Activated CD4-positive, alpha-beta T cell treated with anti-CD3 and anti-CD28 coated beads, Interleukin-2, amount 10 ng/mL, durations not matched to agents 7 days and 5 days (primary cell): ENCODE measurements around the gene FOXP3. TPM values are rescaled to one million over a fixed set of nuclear protein-coding genes. Genes with fewer than 3 reads are reported as not detected.

ENCODE experiments used
- CTCF ChIA-PET: fragments of 350-600 bp; sonication (Branson Sonifier 250); formaldehyde crosslinking; loops from one replicate; lab custom pipeline; 2021; ENCODE audit warnings: antibody characterized with exemption; lab: Charles Lee
- POLR2A ChIA-PET: fragments of 350-600 bp; sonication (Branson Sonifier 250); formaldehyde crosslinking; loops from one replicate; lab custom pipeline; 2021; ENCODE audit warnings: antibody characterized with exemption; lab: Charles Lee
- DNase-seq: peaks from one replicate; pipeline ENCODE4 v3.0.0-alpha.2; 2020
- H3K27ac Mint-ChIP-seq: one replicate; pipeline ENCODE4 v1.8.0; 2021; ENCODE audit warnings: mild to moderate bottlenecking, moderate library complexity, mixed read lengths
- H3K27me3 Mint-ChIP-seq: one replicate; pipeline ENCODE4 v1.8.0; 2021; ENCODE audit warnings: mixed read lengths
- H3K36me3 Mint-ChIP-seq: one replicate; pipeline ENCODE4 v1.8.0; 2021; ENCODE audit warnings: low read depth, mixed read lengths
- H3K4me1 Mint-ChIP-seq: one replicate; pipeline ENCODE4 v1.8.0; 2021; ENCODE audit warnings: mixed read lengths
- H3K4me3 Mint-ChIP-seq: one replicate; pipeline ENCODE4 v1.8.0; 2021; ENCODE audit warnings: mild to moderate bottlenecking, moderate library complexity, mixed read lengths
- H3K9me3 Mint-ChIP-seq: one replicate; pipeline ENCODE4 v1.8.0; 2021; ENCODE audit warnings: mixed read lengths
- total RNA-seq, 2 experiments: library from RNA; stranded (reverse); gene quantifications; one replicate each; pipeline ENCODE4 v1.2.3, GENCODE V29; 2021

The FOXP3 gene
- total RNA-seq, 2 experiments from 2014 or later, result 12.8 to 13.0 TPM

GRCh38 chrX:49204709-49205108 lies 59.8 kb downstream of the FOXP3 start:
- no peak for DNase-seq

GRCh38 chrX:49204017-49204416 lies 60.5 kb downstream of the FOXP3 start:
- DNase-seq, result no peak
- H3K27ac Mint-ChIP-seq, result no peak overlapping the region
- H3K27me3 Mint-ChIP-seq, result no peaks in the 10 kb centered on the region
- H3K36me3 Mint-ChIP-seq, result no peaks in the 10 kb centered on the region
- peaks cover 5% of the 10 kb centered on the region for H3K4me1 Mint-ChIP-seq
- POLR2A ChIA-PET, result no interaction called here
- H3K4me3 Mint-ChIP-seq, result no peak overlapping the region
- H3K9me3 Mint-ChIP-seq, result no peaks in the 10 kb centered on the region
- CTCF ChIA-PET, result no interaction called here

More at GRCh38 chrX:49204709-49205108, 59.8 kb downstream of the FOXP3 start:
- H3K36me3 Mint-ChIP-seq, result no peaks in the 10 kb centered on the region
- POLR2A ChIA-PET, result no interaction called here
- no peaks in the 10 kb centered on the region for H3K9me3 Mint-ChIP-seq
- no peak overlapping the region for H3K27ac Mint-ChIP-seq
- CTCF ChIA-PET, result interaction anchor here (1.4 kb wide), 1 partner anchor 24 kb away, joined by 4 read pairs; no protein-coding TSS in a partner anchor
- H3K4me3 Mint-ChIP-seq, result no peak overlapping the region
- H3K4me1 Mint-ChIP-seq, result peaks cover 4% of the 10 kb centered on the region
- H3K27me3 Mint-ChIP-seq, result no peaks in the 10 kb centered on the region

- CTCF ChIA-PET, result no interaction called here
- no peak for DNase-seq
These were observed 61.0 kb downstream of the FOXP3 start for GRCh38 chrX:49203536-49203935.

GRCh38 chrX:49202022-49202421 lies 62.5 kb downstream of the FOXP3 start:
- H3K27ac Mint-ChIP-seq, result no peak overlapping the region
- H3K9me3 Mint-ChIP-seq, result no peaks in the 10 kb centered on the region
- POLR2A ChIA-PET, result no interaction called here

More at GRCh38 chrX:49203536-49203935, 61.0 kb downstream of the FOXP3 start:
- H3K4me1 Mint-ChIP-seq, result peaks cover 10% of the 10 kb centered on the region
- no peak overlapping the region for H3K27ac Mint-ChIP-seq
- H3K27me3 Mint-ChIP-seq, result no peaks in the 10 kb centered on the region
- H3K36me3 Mint-ChIP-seq, result no peaks in the 10 kb centered on the region
- H3K4me3 Mint-ChIP-seq, result no peak overlapping the region
- POLR2A ChIA-PET, result no interaction called here
- no peaks in the 10 kb centered on the region for H3K9me3 Mint-ChIP-seq

More at GRCh38 chrX:49202022-49202421, 62.5 kb downstream of the FOXP3 start:
- DNase-seq, result no peak
- Mint-ChIP-seq H3K36me3 (no peaks in the 10 kb centered on the region), H3K27me3 (peaks cover 6% of the 10 kb centered on the region), H3K4me1 (peaks cover 18% of the 10 kb centered on the region), H3K4me3 (no peak overlapping the region)
- CTCF ChIA-PET, result interaction anchor here (0.6 to 1.0 kb wide), 2 partner anchors 9 to 17 kb away, joined by 3 read pairs; no protein-coding TSS in a partner anchor

Other genes with a start within 250 kb of the FOXP3 start
- gene TFE3, start 221.4 kb downstream of the FOXP3 start, total RNA-seq, result 10 to 100 TPM; 25.7 to 26.8 TPM
- gene CCDC120, start 205.7 kb downstream of the FOXP3 start, total RNA-seq, result 1 to 10 TPM; 5.5 to 5.9 TPM
- 10 to 100 TPM; 24.7 to 27.1 TPM for gene PRAF2, start 190.7 kb downstream of the FOXP3 start, total RNA-seq
- gene WDR45, start 184.8 kb downstream of the FOXP3 start, total RNA-seq, result 10 to 100 TPM; 44.0 to 48.6 TPM
- 10 to 100 TPM; 29.2 to 33.2 TPM for gene GPKOW, start 141.0 kb downstream of the FOXP3 start, total RNA-seq
- 1 to 10 TPM; 1.9 to 2.8 TPM for gene MAGIX, start 102.0 kb downstream of the FOXP3 start, total RNA-seq
- gene PLP2, start 92.8 kb downstream of the FOXP3 start, total RNA-seq, result 100 to 1,000 TPM; 245 to 270 TPM
- 10 to 100 TPM; 13.7 to 17.6 TPM for gene PRICKLE3, start 78.3 kb downstream of the FOXP3 start, total RNA-seq
- gene SYP, start 64.5 kb downstream of the FOXP3 start, total RNA-seq, result 1 to 10 TPM; 2.5 to 2.7 TPM
- gene CACNA1F, start 31.4 kb downstream of the FOXP3 start, total RNA-seq, result under 1 TPM; 0.12 to 0.33 TPM
- gene CCDC22, start 29.2 kb downstream of the FOXP3 start, total RNA-seq, result 10 to 100 TPM; 25.4 to 28.3 TPM
- 10 to 100 TPM; 11.2 to 12.3 TPM for gene PPP1R3F, start 5.1 kb upstream of the FOXP3 start, total RNA-seq
- not detected for gene GAGE10, start 38.9 kb upstream of the FOXP3 start, total RNA-seq
- not detected for gene GAGE12J, start 57.3 kb upstream of the FOXP3 start, total RNA-seq
- gene GAGE13, start 66.9 kb upstream of the FOXP3 start, total RNA-seq, result not detected